HEK293 (cell line): ENCODE data around the gene TCERG1L.

Experiments used
- ATF2 ChIP-seq: fragments of 450-650 bp; formaldehyde crosslinking; IDR thresholded peaks from 2 replicates; pipeline ENCODE4 v1.5.1; 2016; ENCODE audit warnings: missing biosample characterization, missing genetic modification characterization, low read depth
- BCL11A ChIP-seq: fragments of 450-650 bp; formaldehyde crosslinking; IDR thresholded peaks from 2 replicates; pipeline ENCODE4 v1.5.1; 2016; ENCODE audit warnings: low read depth, missing biosample characterization, missing genetic modification characterization
- CTCF ChIP-seq: fragments of 450-650 bp; formaldehyde crosslinking; IDR thresholded peaks from 2 replicates; pipeline ENCODE4 v1.5.1; 2016; ENCODE audit warnings: missing biosample characterization, missing genetic modification characterization
- IKZF3 ChIP-seq: fragments of 450-650 bp; IDR thresholded peaks from 2 replicates; pipeline ENCODE4 v1.5.0; 2018; ENCODE audit warnings: missing biosample characterization, mild to moderate bottlenecking, missing genetic modification characterization, moderate library complexity
- KLF10 ChIP-seq: fragments of 450-650 bp; IDR thresholded peaks from 2 replicates; pipeline ENCODE4 v1.5.1; 2018; ENCODE audit warnings: missing biosample characterization, mild to moderate bottlenecking, missing genetic modification characterization
- ZBTB6 ChIP-seq: fragments of 450-650 bp; formaldehyde crosslinking; IDR thresholded peaks from 2 replicates; pipeline ENCODE4 v1.5.1; 2017; ENCODE audit warnings: missing biosample characterization, missing genetic modification characterization
- ZBTB7A ChIP-seq: fragments of 450-650 bp; formaldehyde crosslinking; IDR thresholded peaks from 2 replicates; pipeline ENCODE4 v1.5.1; 2016; ENCODE audit warnings: low read depth, missing biosample characterization, missing genetic modification characterization
- ZNF138 ChIP-seq: fragments of 450-650 bp; formaldehyde crosslinking; IDR thresholded peaks from 2 replicates; pipeline ENCODE4 v1.5.1; 2016; ENCODE audit warnings: missing biosample characterization, missing genetic modification characterization, borderline replicate concordance
- ZNF174 ChIP-seq: fragments of 450-650 bp; formaldehyde crosslinking; IDR thresholded peaks from 2 replicates; pipeline ENCODE4 v1.5.0; 2017; ENCODE audit warnings: missing biosample characterization, mild to moderate bottlenecking, missing genetic modification characterization
- ZNF274 ChIP-seq, 2 experiments: fragments of 200-500 bp in 1 of 2; fragments of 450-650 bp in 1 of 2; sonication (Bioruptor generic) in 1 of 2; formaldehyde crosslinking in 1 of 2; IDR thresholded peaks; 2 replicates each; pipeline versions ENCODE4 v1.5.1 to v1.6.1; 2014 to 2016; ENCODE audit warnings: borderline replicate concordance in 1 of 2, inconsistent platforms in 1 of 2, low read length in 1 of 2, missing biosample characterization in 1 of 2, missing genetic modification characterization in 1 of 2
- ZNF426 ChIP-seq: fragments of 450-650 bp; formaldehyde crosslinking; IDR thresholded peaks from 2 replicates; pipeline ENCODE4 v1.5.1; 2017; ENCODE audit warnings: missing biosample characterization, missing genetic modification characterization, mild to moderate bottlenecking, inconsistent platforms, moderate library complexity
- ZNF513 ChIP-seq: fragments of 450-650 bp; IDR thresholded peaks from 2 replicates; pipeline ENCODE4 v1.5.1; 2018; ENCODE audit warnings: missing biosample characterization, missing genetic modification characterization
- ZNF626 ChIP-seq: fragments of 450-650 bp; sonication (Bioruptor Pico); formaldehyde crosslinking; IDR thresholded peaks from 2 replicates; pipeline ENCODE4 v1.5.1; 2018; ENCODE audit warnings: missing biosample characterization, missing genetic modification characterization, inconsistent platforms

GRCh38 chr10:131318291-131318690, 6.8 kb upstream of the TCERG1L start:
- no peak for TF ChIP-seq ATF2 (tag by site-specific recombination)
- TF ChIP-seq KLF10: no peak
- TF ChIP-seq ZBTB6: no peak
- TF ChIP-seq ZNF626 (tag by site-specific recombination): no peak
- no peak for TF ChIP-seq ZNF426 (tag by site-specific recombination)
- no peak for TF ChIP-seq IKZF3 (tag by site-specific recombination)
- no peak for TF ChIP-seq ZNF138
- no peak for TF ChIP-seq ZNF274 (IDR thresholded peaks at IDR 0.05; ENCODE audit: low read length)
- no peak for TF ChIP-seq ZNF274 (tag by site-specific recombination; IDR thresholded peaks at IDR 0.05; ENCODE audit: borderline replicate concordance)
- TF ChIP-seq ZNF513 (tag by site-specific recombination): no peak
- no peak for TF ChIP-seq CTCF
- TF ChIP-seq ZBTB7A: no peak
- TF ChIP-seq BCL11A (tag by site-specific recombination): no peak
- no peak for TF ChIP-seq ZNF174
